ENCODE results near the gene EIF3K. TPM values are rescaled to one million over a fixed set of nuclear protein-coding genes. Genes with fewer than 3 reads are reported as not detected.

The EIF3K gene
- total RNA-seq, 2 donors from 2014 or later = 303 to 334 TPM

DNA sequence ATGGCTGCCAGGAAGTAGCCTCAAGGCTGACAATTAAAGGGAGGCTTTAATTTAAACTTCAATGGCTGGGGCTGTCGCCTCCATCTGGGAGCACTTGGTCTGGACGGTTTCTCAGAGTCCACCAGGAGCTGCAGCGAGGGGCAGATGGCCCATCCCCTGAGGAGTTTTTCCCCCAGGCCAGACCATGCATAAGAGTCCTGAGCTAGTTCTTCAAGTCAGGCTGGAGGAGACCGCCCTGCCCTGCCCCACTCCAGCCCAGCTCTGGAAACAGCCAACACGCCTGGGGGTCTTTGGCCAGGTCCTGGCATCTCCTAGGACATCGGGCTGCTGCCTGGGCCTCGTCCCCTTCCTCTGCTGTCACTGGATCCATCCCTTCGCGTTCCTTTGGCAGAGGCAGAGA is 23.2 kb downstream of the EIF3K start:
- Histone ChIP-seq H3K9ac (ENCODE audit: extremely low read depth, low read length, poor library complexity, severe bottlenecking) (no peak overlapping the region), H3K4me3 (ENCODE audit: low read length) (no peak overlapping the region), H3K9me3 (ENCODE audit: control insufficient read depth, low read length) (no peaks in the 10 kb centered on the region), H3K27me3 (ENCODE audit: control insufficient read depth, insufficient read depth, low read length, poor library complexity, severe bottlenecking) (no peaks in the 10 kb centered on the region), H3K27ac (ENCODE audit: low read depth, low read length) (peak overlapping the region; percentile 61), H3K36me3 (ENCODE audit: control insufficient read depth, insufficient read depth, low read length) (peaks cover 2% of the 10 kb centered on the region), H3K4me1 (ENCODE audit: control insufficient read depth, insufficient read depth, low read length) (no peaks in the 10 kb centered on the region)
- TF ChIP-seq, protein P1, sequence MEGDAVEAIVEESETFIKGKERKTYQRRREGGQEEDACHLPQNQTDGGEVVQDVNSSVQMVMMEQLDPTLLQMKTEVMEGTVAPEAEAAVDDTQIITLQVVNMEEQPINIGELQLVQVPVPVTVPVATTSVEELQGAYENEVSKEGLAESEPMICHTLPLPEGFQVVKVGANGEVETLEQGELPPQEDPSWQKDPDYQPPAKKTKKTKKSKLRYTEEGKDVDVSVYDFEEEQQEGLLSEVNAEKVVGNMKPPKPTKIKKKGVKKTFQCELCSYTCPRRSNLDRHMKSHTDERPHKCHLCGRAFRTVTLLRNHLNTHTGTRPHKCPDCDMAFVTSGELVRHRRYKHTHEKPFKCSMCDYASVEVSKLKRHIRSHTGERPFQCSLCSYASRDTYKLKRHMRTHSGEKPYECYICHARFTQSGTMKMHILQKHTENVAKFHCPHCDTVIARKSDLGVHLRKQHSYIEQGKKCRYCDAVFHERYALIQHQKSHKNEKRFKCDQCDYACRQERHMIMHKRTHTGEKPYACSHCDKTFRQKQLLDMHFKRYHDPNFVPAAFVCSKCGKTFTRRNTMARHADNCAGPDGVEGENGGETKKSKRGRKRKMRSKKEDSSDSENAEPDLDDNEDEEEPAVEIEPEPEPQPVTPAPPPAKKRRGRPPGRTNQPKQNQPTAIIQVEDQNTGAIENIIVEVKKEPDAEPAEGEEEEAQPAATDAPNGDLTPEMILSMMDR (conservative IDR thresholded peaks at IDR 0.05) = no peak
- H3K27me3 Mint-ChIP-seq (ENCODE audit: insufficient read depth) = no peaks in the 10 kb centered on the region
- H3K9me3 Mint-ChIP-seq = no peaks in the 10 kb centered on the region
- DNase-seq = peak; percentile 56
- WGBS, 2 experiments (ENCODE audit: insufficient coverage in 1 of 2, insufficient read length in 1 of 2) = 90 to 93% methylated on average over 7 to 9 of the region's 9 CpGs
- no peak overlapping the region for H3K27ac Mint-ChIP-seq
- peaks cover 6% of the 10 kb centered on the region for H3K36me3 Mint-ChIP-seq (ENCODE audit: low read depth)
- peaks cover 3% of the 10 kb centered on the region for H3K4me1 Mint-ChIP-seq
- no peak overlapping the region for H3K4me3 Mint-ChIP-seq

DNA sequence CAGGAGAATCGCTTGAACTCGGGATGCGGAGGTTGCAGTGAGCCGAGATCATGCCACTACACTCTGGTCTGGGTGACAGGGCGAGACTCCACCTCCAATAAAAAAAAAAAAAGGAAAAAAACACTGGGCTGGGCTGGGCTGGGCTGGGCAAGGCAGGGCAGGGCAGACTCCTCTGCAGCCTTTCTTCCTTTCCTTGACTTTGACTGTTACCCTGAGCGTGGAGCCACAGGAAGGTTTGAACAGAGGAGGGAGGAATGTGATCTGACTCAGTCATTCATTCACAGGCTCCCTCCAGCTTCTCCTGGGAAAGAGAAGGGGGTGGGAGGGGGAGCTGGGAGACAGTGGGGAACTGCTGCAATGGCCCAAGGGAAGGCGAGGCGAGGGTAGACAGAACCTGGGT is 25.7 kb downstream of the EIF3K start:
- Histone ChIP-seq H3K4me3 (ENCODE audit: low read length) (no peak overlapping the region), H3K36me3 (ENCODE audit: control insufficient read depth, insufficient read depth, low read length) (no peaks in the 10 kb centered on the region), H3K27ac (ENCODE audit: low read depth, low read length) (no peak overlapping the region), H3K27me3 (ENCODE audit: control insufficient read depth, insufficient read depth, low read length, poor library complexity, severe bottlenecking) (no peaks in the 10 kb centered on the region), H3K9ac (ENCODE audit: extremely low read depth, low read length, poor library complexity, severe bottlenecking) (no peak overlapping the region), H3K9me3 (ENCODE audit: control insufficient read depth, low read length) (no peaks in the 10 kb centered on the region), H3K4me1 (ENCODE audit: control insufficient read depth, insufficient read depth, low read length) (no peaks in the 10 kb centered on the region)
- Mint-ChIP-seq H3K36me3 (ENCODE audit: low read depth) (peaks cover 2% of the 10 kb centered on the region), H3K27me3 (ENCODE audit: insufficient read depth) (no peaks in the 10 kb centered on the region), H3K4me1 (peaks cover 11% of the 10 kb centered on the region), H3K27ac (peak overlapping the region; percentile 2), H3K4me3 (no peak overlapping the region), H3K9me3 (no peaks in the 10 kb centered on the region)
- WGBS, 2 experiments (ENCODE audit: insufficient coverage in 1 of 2, insufficient read length in 1 of 2) = 93 to 100% methylated on average over 4 to 7 of the region's 8 CpGs
- TF ChIP-seq, protein P1 (conservative IDR thresholded peaks at IDR 0.05) = no peak
- DNase-seq = peak; percentile 70

DNA sequence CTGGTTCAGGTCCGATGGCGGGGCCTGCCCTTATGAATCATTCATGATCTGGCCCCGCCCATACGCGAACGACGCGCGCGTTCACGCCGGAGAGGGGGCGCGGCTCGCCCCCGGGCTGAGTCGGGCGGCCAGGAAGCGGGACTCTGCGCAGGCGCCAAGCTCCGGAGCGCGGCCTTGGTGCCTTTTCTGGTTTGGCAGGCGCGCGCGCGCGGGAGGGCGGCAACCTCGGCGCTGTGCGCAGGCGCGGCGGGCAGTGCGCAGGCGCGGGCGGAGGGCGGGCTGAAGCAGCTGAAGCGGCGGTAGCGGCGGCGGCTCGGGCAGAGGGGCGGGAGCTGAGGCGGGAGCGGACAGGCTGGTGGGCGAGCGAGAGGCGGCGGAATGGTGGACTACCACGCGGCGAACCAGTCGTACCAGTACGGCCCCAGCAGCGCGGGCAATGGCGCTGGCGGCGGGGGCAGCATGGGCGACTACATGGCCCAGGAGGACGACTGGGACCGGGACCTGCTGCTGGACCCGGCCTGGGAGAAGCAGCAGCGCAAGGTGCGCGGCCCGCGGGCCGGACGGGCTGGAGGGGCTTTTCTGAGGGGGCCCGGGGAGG is 28.5 kb downstream of the EIF3K start, which contains the start of gene ACTN4:
TSS of gene ACTN4 (plus strand) at position 282 of the 598 bp plus-strand sequence. CDS start at position 379, 97 bp downstream.
- 0% methylated on average over 29 to 77 of the region's 77 CpGs for WGBS, 2 experiments (ENCODE audit: insufficient coverage in 1 of 2, insufficient read length in 1 of 2)
- peak within 1 kb of the TSS; percentile 90 for H3K27ac Mint-ChIP-seq
- Histone ChIP-seq H3K27me3 (ENCODE audit: control insufficient read depth, insufficient read depth, low read length, poor library complexity, severe bottlenecking) (no peaks in the 10 kb centered on the region), H3K9me3 (ENCODE audit: control insufficient read depth, low read length) (no peaks in the 10 kb centered on the region), H3K27ac (ENCODE audit: low read depth, low read length) (peak within 1 kb of the TSS; percentile 52), H3K9ac (ENCODE audit: extremely low read depth, low read length, poor library complexity, severe bottlenecking) (peak within 1 kb of the TSS; percentile 71), H3K4me1 (ENCODE audit: control insufficient read depth, insufficient read depth, low read length) (peaks cover 10% of the 10 kb centered on the region), H3K4me3 (ENCODE audit: low read length) (peak within 1 kb of the TSS; percentile 99), H3K36me3 (ENCODE audit: control insufficient read depth, insufficient read depth, low read length) (peaks cover 7% of the 10 kb centered on the region)
- no peaks in the 10 kb centered on the region for H3K27me3 Mint-ChIP-seq (ENCODE audit: insufficient read depth)
- H3K4me1 Mint-ChIP-seq = peaks cover 35% of the 10 kb centered on the region
- no peaks in the 10 kb centered on the region for H3K9me3 Mint-ChIP-seq
- TF ChIP-seq, protein P1 (conservative IDR thresholded peaks at IDR 0.05) = no peak
- DNase-seq = peak; percentile 100
- no peaks in the 10 kb centered on the region for H3K36me3 Mint-ChIP-seq (ENCODE audit: low read depth)
- H3K4me3 Mint-ChIP-seq = peak within 1 kb of the TSS; percentile 100
